HepG2 (cell line): ENCODE results near the gene ATP8A2. TPM values are rescaled to one million over a fixed set of nuclear protein-coding genes. Genes with fewer than 3 reads are reported as not detected.

Experiments
- ATAC-seq: fragments of 200-7000 bp; cut with Tn5 transposase; 3 replicates; pipeline ENCODE4 v1.9.1; 2020; ENCODE audit warnings: mild to moderate bottlenecking, moderate library complexity
- BruUV-seq: library from RNA; stranded (reverse); fragments of 400-500 nt; replicated peaks from 2 replicates; lab custom pipeline; 2021; lab: Mats Ljungman, UMichigan
- CTCF ChIA-PET: fragments of 300-600 bp; formaldehyde crosslinking; extraction: SDS; loops from one replicate; lab custom pipeline; 2021; ENCODE audit warnings: low total read pairs, inconsistent platforms, low intra/inter-chr PET ratio; lab: Yijun Ruan, JAX
- POLR2A ChIA-PET: fragments of 350-600 bp; sonication (Branson Sonifier 250); formaldehyde crosslinking; loops from one replicate; lab custom pipeline; 2020; ENCODE audit warnings: antibody characterized with exemption, inconsistent platforms; lab: Yijun Ruan, JAX
- DNase-seq: peaks from one replicate; pipeline ENCODE4 v3.0.0-alpha.2; 2015; ENCODE audit warnings: low spot score
- FAIRE-seq: peaks from 3 replicates; lab custom pipeline; 2011; peaks lifted over from hg19 to GRCh38; lab: Jason Lieb, UNC
- H2AFZ ChIP-seq: one replicate; pipeline ENCODE4 v1.6.1; 2011; ENCODE audit warnings: low read length, inconsistent platforms
- H3K27ac ChIP-seq: fragments of 300-600 bp; 3 replicates; pipeline ENCODE4 v1.8.0; 2011; ENCODE audit warnings: mixed run types, mild to moderate bottlenecking, mixed read lengths, low read length, inconsistent platforms; ENCODE audit not compliant: insufficient read depth; ENCODE audit errors: extremely low read length
- H3K27me3 ChIP-seq, 2 experiments: fragments of 200-600 bp in 1 of 2; 2 replicates in 1 of 2; 3 replicates in 1 of 2; pipeline versions ENCODE4 v1.6.0 to v1.8.0; 2011; ENCODE audit warnings: low read length in 2 of 2, mild to moderate bottlenecking in 2 of 2, moderate library complexity in 2 of 2, inconsistent platforms in 1 of 2; ENCODE audit not compliant: insufficient read depth in 2 of 2, control insufficient read depth in 1 of 2
- H3K36me3 ChIP-seq, 2 experiments: fragments of 200-600 bp in 1 of 2; replicated peaks in 1 of 2; 2 replicates in 1 of 2; 3 replicates in 1 of 2; pipeline versions ENCODE4 v1.5.1 to v1.8.0; 2011; ENCODE audit warnings: low read length in 2 of 2, inconsistent platforms in 1 of 2; ENCODE audit not compliant: insufficient read depth in 2 of 2, control insufficient read depth in 1 of 2
- H3K4me1 ChIP-seq: 2 replicates; pipeline ENCODE4 v1.5.1; 2012; ENCODE audit warnings: low read length, inconsistent platforms; ENCODE audit not compliant: insufficient read depth
- H3K4me2 ChIP-seq: 2 replicates; pipeline ENCODE4 v1.6.0; 2011; ENCODE audit warnings: low read depth, low read length, inconsistent platforms
- H3K4me3 ChIP-seq, 3 experiments: fragments of 200-600 bp in 1 of 3; sonication (generic), shearing (Covaris generic) in 1 of 3; replicated peaks in 1 of 3; 2 replicates each; pipeline ENCODE4 v1.5.1; 2011 to 2016; ENCODE audit warnings: low read length in 3 of 3, inconsistent platforms in 2 of 3, low read depth in 2 of 3, mild to moderate bottlenecking in 2 of 3, control low read depth in 1 of 3, mixed read lengths in 1 of 3; ENCODE audit not compliant: insufficient read depth in 1 of 3
- H3K79me2 ChIP-seq: one replicate; pipeline ENCODE4 v1.6.1; 2011; ENCODE audit warnings: low read length, inconsistent platforms; ENCODE audit not compliant: insufficient read depth
- H3K9ac ChIP-seq: 2 replicates; pipeline ENCODE4 v1.6.0; 2011; ENCODE audit warnings: mild to moderate bottlenecking, low read depth, low read length, inconsistent platforms; ENCODE audit not compliant: insufficient read depth
- H3K9me3 ChIP-seq: 2 replicates; pipeline ENCODE4 v1.5.1; 2012; ENCODE audit warnings: mild to moderate bottlenecking, low read length
- H4K20me1 ChIP-seq: 2 replicates; pipeline ENCODE4 v1.6.0; 2011; ENCODE audit warnings: inconsistent platforms, mild to moderate bottlenecking, low read length, moderate library complexity; ENCODE audit not compliant: insufficient read depth
- HNRNPK ChIP-seq: fragments of 200-400 bp; formaldehyde crosslinking; IDR thresholded peaks from 2 replicates; pipeline ENCODE4 v1.6.1; 2018; ENCODE audit warnings: low read length, low read depth, moderate library complexity, mild to moderate bottlenecking; ENCODE audit not compliant: poor library complexity, severe bottlenecking
- MIER3 ChIP-seq: IDR thresholded peaks from 2 replicates; pipeline ENCODE4 v1.6.1; 2016; ENCODE audit warnings: missing compliant biosample characterization, borderline replicate concordance
- REXO4 ChIP-seq: sonication (generic); formaldehyde crosslinking; IDR thresholded peaks from 2 replicates; pipeline ENCODE4 v1.8.0; 2022; ENCODE audit warnings: missing genetic modification reagents, mild to moderate bottlenecking, borderline replicate concordance
- RXRA ChIP-seq: sonication (generic); formaldehyde crosslinking; IDR thresholded peaks from 2 replicates; pipeline ENCODE4 v1.5.1; 2020; ENCODE audit warnings: missing genetic modification reagents
- STAT6 ChIP-seq: sonication (generic); formaldehyde crosslinking; IDR thresholded peaks from 2 replicates; pipeline ENCODE4 v1.4.0; 2020; ENCODE audit warnings: missing genetic modification reagents, mild to moderate bottlenecking, borderline replicate concordance
- YY1 ChIP-seq: IDR thresholded peaks from 2 replicates; pipeline ENCODE4 v1.6.1; 2011; ENCODE audit warnings: low read length, low read depth, moderate library complexity, mild to moderate bottlenecking; ENCODE audit not compliant: insufficient read depth, insufficient replicate concordance
- ZNF660 ChIP-seq: sonication (generic); formaldehyde crosslinking; IDR thresholded peaks from 2 replicates; pipeline ENCODE4 v1.5.1; 2020; ENCODE audit warnings: mild to moderate bottlenecking, low read depth, missing genetic modification reagents, borderline replicate concordance
- ZNF709 ChIP-seq: sonication (generic); formaldehyde crosslinking; IDR thresholded peaks from 2 replicates; pipeline ENCODE4 v1.5.0; 2020; ENCODE audit warnings: mild to moderate bottlenecking, missing genetic modification reagents
- WGBS: methylation state at CpG from one replicate; pipeline ENCODE4 v1.1.6; 2017; ENCODE audit warnings: low lambda C conversion rate; 5-methylcytosine and 5-hydroxymethylcytosine counted together
- in situ Hi-C: cut with HindIII; loops from 2 replicates; pipeline ENCODE4 v1.10.0; 2017; ENCODE audit warnings: low pct_unique_long_range_greater_than_20kb; ENCODE audit not compliant: extremely low pct_ligation_motif_present
- intact Hi-C: fragments of 100-400 bp; cut with micrococcal nuclease; formaldehyde crosslinking; loops from one replicate; pipeline ENCODE4 v1.10.0; 2022; ENCODE audit not compliant: unreplicated experiment
- polyA plus RNA-seq, 8 experiments: library from polyadenylated mRNA; depleted of rRNA in 3 of 8; stranded (reverse) in 7 of 8; unstranded in 1 of 8; fragments of >200 nt; fragmentation: Illumina TruSeq in 4 of 8; extraction: Trizol in 4 of 8; gene quantifications; 2 replicates each; pipeline versions ENCODE4 v1.2.1 to v1.2.3, GENCODE V29; 2011 to 2016; ENCODE audit warnings: low read depth in 4 of 8, missing spikeins in 1 of 8, mixed read lengths in 1 of 8; ENCODE audit not compliant: insufficient read depth in 1 of 8
- total RNA-seq, 5 experiments: library from RNA; depleted of rRNA; stranded (reverse); fragments of >200 nt; fragmentation: Illumina TruSeq; extraction: Trizol; gene quantifications; 2 replicates each; pipeline ENCODE4 v1.2.3, GENCODE V29; 2016; ENCODE audit warnings: low read depth in 1 of 5
- TF ChIP-seq, protein P1 (sequence below): sonication (generic); formaldehyde crosslinking; IDR thresholded peaks from 2 replicates; pipeline ENCODE4 v1.8.0; 2023; ENCODE audit warnings: mild to moderate bottlenecking, missing genetic modification reagents
- TF ChIP-seq, protein P2 (sequence below): sonication (generic); formaldehyde crosslinking; IDR thresholded peaks from 2 replicates; pipeline ENCODE4 v1.4.0; 2020; ENCODE audit warnings: mild to moderate bottlenecking, missing genetic modification reagents, borderline replicate concordance
- TF ChIP-seq, protein P3 (sequence below): sonication (generic); formaldehyde crosslinking; IDR thresholded peaks from 2 replicates; pipeline ENCODE4 v1.5.0; 2020; ENCODE audit warnings: missing genetic modification reagents, mild to moderate bottlenecking, borderline replicate concordance

Gene ATP8A2
- total and polyA plus RNA-seq, 2 of the 13 experiments (the other 11 are each of a cell fraction or from before 2014, with no cell fraction given), result 0.09 TPM; not detected in 1

- TF ChIP-seq, protein P1, sequence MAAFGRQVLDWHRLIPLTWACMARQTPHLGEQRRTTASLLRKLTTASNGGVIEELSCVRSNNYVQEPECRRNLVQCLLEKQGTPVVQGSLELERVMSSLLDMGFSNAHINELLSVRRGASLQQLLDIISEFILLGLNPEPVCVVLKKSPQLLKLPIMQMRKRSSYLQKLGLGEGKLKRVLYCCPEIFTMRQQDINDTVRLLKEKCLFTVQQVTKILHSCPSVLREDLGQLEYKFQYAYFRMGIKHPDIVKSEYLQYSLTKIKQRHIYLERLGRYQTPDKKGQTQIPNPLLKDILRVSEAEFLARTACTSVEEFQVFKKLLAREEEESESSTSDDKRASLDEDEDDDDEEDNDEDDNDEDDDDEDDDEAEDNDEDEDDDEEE (CRISPR knock-in tag), result no peak
- TF ChIP-seq REXO4 (CRISPR knock-in tag), result no peak
- no peak for TF ChIP-seq STAT6
- no peak for TF ChIP-seq YY1
Observed at GRCh38 chr13:25764378-25764777, 392.6 kb downstream of the ATP8A2 start (continued).

- Histone ChIP-seq H3K4me2 (no peak overlapping the region), H3K27ac (no peak overlapping the region), H3K36me3 (no peaks in the 10 kb centered on the region), H3K4me1 (no peaks in the 10 kb centered on the region), H3K9ac (no peak overlapping the region), H3K27me3 (no peaks in the 10 kb centered on the region), H4K20me1 (no peaks in the 10 kb centered on the region), H3K9me3 (no peaks in the 10 kb centered on the region), H2AFZ (no peak overlapping the region), H3K79me2 (no peaks in the 10 kb centered on the region), H3K4me3 (no peak overlapping the region)
- ChIA-PET POLR2A (no interaction called here), CTCF (no interaction called here)
- in situ Hi-C loops (no loop called here), intact Hi-C loops (no loop called here)
- BruUV-seq, result no TSS peak
- DNase-seq, result no peak
- ATAC-seq, result no peak
- TF ChIP-seq HNRNPK (no peak), RXRA (CRISPR knock-in tag) (no peak), ZNF709 (no peak), MIER3 (CRISPR knock-in tag) (no peak), ZNF660 (CRISPR knock-in tag) (no peak)
- TF ChIP-seq, protein P2, sequence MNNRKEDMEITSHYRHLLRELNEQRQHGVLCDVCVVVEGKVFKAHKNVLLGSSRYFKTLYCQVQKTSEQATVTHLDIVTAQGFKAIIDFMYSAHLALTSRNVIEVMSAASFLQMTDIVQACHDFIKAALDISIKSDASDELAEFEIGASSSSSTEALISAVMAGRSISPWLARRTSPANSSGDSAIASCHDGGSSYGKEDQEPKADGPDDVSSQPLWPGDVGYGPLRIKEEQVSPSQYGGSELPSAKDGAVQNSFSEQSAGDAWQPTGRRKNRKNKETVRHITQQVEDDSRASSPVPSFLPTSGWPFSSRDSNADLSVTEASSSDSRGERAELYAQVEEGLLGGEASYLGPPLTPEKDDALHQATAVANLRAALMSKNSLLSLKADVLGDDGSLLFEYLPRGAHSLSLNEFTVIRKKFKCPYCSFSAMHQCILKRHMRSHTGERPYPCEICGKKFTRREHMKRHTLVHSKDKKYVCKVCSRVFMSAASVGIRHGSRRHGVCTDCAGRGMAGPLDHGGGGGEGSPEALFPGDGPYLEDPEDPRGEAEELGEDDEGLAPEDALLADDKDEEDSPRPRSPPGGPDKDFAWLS (CRISPR knock-in tag), result no peak
- TF ChIP-seq, protein P3, sequence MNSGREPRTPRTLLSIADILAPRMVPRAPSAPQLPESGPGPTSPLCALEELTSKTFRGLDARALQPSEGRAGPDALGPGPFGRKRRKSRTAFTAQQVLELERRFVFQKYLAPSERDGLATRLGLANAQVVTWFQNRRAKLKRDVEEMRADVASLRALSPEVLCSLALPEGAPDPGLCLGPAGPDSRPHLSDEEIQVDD (CRISPR knock-in tag), result no peak
- TF ChIP-seq, all 625 proteins: peak for 0
- 28% methylated on average over 2 of the region's 2 CpGs for WGBS
- no peak for FAIRE-seq
Observed at GRCh38 chr13:25765266-25765665, 393.5 kb downstream of the ATP8A2 start.
